ENCODE measurements around the gene CSMD2. TPM values are rescaled to one million over a fixed set of nuclear protein-coding genes. Genes with fewer than 3 reads are reported as not detected.

Gene CSMD2
- total RNA-seq, 1 donor from 2014 or later: 0.27 TPM

DNA sequence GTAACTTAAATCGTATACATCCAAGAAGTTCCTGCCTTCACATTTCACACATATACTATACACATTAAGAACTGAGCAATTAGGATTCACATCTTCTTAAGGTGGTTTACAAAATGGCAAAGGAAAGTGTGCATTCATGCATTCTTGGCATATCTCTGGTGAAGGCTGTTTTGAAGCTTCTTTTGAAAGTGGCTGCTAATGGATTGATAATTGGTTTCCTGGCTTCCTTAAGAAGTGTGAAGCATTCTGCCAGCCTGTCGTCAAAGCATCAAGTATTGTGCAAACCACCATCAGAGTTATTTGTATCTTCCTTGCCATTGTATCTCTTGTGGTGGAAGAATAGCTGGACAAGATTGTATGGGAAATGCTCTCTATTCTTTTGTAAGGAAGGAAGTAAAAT, 396.2 kb downstream of the CSMD2 start:
- Mint-ChIP-seq H3K36me3 (ENCODE audit: unreplicated experiment) (no peaks in the 10 kb centered on the region), H3K4me3 (ENCODE audit: unreplicated experiment) (no peak overlapping the region), H3K27me3 (ENCODE audit: unreplicated experiment) (no peaks in the 10 kb centered on the region), H3K9me3 (ENCODE audit: unreplicated experiment) (peaks cover 1% of the 10 kb centered on the region), H3K4me1 (ENCODE audit: low read depth, unreplicated experiment) (no peaks in the 10 kb centered on the region), H3K27ac (ENCODE audit: unreplicated experiment) (peak overlapping the region; percentile 24)
- TF ChIP-seq, protein P1, sequence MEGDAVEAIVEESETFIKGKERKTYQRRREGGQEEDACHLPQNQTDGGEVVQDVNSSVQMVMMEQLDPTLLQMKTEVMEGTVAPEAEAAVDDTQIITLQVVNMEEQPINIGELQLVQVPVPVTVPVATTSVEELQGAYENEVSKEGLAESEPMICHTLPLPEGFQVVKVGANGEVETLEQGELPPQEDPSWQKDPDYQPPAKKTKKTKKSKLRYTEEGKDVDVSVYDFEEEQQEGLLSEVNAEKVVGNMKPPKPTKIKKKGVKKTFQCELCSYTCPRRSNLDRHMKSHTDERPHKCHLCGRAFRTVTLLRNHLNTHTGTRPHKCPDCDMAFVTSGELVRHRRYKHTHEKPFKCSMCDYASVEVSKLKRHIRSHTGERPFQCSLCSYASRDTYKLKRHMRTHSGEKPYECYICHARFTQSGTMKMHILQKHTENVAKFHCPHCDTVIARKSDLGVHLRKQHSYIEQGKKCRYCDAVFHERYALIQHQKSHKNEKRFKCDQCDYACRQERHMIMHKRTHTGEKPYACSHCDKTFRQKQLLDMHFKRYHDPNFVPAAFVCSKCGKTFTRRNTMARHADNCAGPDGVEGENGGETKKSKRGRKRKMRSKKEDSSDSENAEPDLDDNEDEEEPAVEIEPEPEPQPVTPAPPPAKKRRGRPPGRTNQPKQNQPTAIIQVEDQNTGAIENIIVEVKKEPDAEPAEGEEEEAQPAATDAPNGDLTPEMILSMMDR (IDR thresholded peaks at IDR 0.05; ENCODE audit: partially characterized antibody, unreplicated experiment): no peak
- DNase-seq: no peak

DNA sequence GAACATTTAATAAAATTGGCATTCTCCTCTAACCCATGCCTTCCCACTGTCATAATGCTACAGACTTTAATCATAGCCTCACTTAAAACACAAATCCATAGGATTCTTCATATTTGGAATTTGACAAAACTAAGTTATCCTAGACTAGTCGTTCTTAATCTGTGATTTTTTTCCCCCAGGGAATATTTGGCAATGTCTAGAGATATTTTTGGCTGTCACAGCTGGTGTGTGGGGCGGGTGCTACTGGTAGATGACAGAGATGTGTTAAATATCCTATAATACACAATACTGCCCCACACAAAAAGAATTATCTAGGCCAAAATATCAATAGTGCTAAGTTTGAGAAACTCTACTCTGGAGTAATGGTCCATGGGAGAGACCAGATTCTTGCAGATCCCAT, 396.9 kb downstream of the CSMD2 start:
- Mint-ChIP-seq H3K27me3 (ENCODE audit: unreplicated experiment) (no peaks in the 10 kb centered on the region), H3K27ac (ENCODE audit: unreplicated experiment) (no peak overlapping the region)

DNA sequence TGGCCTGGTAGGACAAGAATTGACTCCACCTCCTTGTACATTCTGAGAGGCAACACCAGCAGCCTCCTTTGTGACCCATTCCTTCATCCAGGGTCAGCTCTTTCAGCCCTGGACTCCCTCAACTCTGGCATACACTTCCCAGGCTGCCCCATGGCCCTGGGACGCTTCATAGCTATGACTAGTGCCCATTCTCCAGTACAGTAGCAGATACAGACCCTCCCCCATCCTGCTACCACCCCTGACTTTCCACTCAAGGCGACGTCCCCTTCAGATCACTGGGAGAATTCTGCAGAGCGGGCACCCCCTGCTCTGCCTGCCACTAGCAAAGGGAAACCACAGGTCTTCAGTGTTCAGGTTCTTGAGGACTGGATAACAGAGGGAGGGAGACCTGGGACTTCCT, 400.9 kb downstream of the CSMD2 start:
- no peak for DNase-seq
- Mint-ChIP-seq H3K36me3 (ENCODE audit: unreplicated experiment) (peaks cover under 1% of the 10 kb centered on the region), H3K9me3 (ENCODE audit: unreplicated experiment) (peaks cover 1% of the 10 kb centered on the region), H3K27ac (ENCODE audit: unreplicated experiment) (no peak overlapping the region), H3K4me1 (ENCODE audit: low read depth, unreplicated experiment) (no peaks in the 10 kb centered on the region), H3K27me3 (ENCODE audit: unreplicated experiment) (peaks cover 3% of the 10 kb centered on the region), H3K4me3 (ENCODE audit: unreplicated experiment) (no peak overlapping the region)
- TF ChIP-seq, protein P1 (IDR thresholded peaks at IDR 0.05; ENCODE audit: partially characterized antibody, unreplicated experiment): no peak

More for the DNA sequence above, 396.9 kb downstream of the CSMD2 start:
- Mint-ChIP-seq H3K4me1 (ENCODE audit: low read depth, unreplicated experiment) (no peaks in the 10 kb centered on the region), H3K9me3 (ENCODE audit: unreplicated experiment) (peaks cover 1% of the 10 kb centered on the region), H3K36me3 (ENCODE audit: unreplicated experiment) (no peaks in the 10 kb centered on the region), H3K4me3 (ENCODE audit: unreplicated experiment) (no peak overlapping the region)
- no peak for DNase-seq
- TF ChIP-seq, protein P1 (IDR thresholded peaks at IDR 0.05; ENCODE audit: partially characterized antibody, unreplicated experiment): no peak

DNA sequence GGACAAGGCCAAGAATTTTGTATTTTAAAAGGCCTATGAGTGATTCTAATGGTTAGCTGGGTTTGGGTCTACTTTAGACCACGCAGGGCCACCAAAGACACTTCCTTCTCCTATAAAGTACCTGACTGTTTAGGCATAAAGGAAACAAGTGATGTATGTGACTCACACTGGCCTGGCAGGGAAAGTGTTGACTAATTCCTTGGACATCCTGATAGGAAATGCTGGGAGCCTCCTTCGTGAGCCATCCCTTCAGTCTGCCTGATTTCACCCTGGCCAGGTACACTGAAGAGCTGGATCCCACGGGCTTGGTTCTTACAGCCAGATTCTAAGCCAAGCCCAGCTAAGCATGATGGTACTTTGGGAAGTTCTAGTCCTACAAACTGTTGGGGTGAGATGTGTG, 401.6 kb downstream of the CSMD2 start:
- TF ChIP-seq, protein P1 (IDR thresholded peaks at IDR 0.05; ENCODE audit: partially characterized antibody, unreplicated experiment): no peak

DNA sequence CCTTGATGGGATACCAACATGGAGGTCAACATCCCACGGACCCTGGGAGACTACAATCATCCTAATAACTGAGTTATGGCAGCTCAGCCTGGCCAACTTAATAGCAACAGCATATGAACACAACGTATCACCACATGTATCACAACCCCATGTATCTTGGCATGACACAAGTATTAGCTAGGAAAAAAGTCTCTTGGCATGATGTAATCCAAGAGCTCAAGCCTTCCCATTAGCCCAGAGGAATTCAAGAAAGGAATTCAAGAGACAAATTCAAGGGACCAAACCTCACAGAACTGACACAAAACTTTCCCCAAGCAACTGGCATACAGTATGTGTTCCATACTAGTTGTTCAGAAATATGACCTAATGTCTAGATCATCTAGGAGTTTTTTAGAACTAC, 402.1 kb downstream of the CSMD2 start:
- H3K27me3 Mint-ChIP-seq (ENCODE audit: unreplicated experiment): peaks cover 3% of the 10 kb centered on the region
- DNase-seq: no peak
- H3K4me1 Mint-ChIP-seq (ENCODE audit: low read depth, unreplicated experiment): no peaks in the 10 kb centered on the region
- H3K9me3 Mint-ChIP-seq (ENCODE audit: unreplicated experiment): no peaks in the 10 kb centered on the region
- no peak overlapping the region for H3K4me3 Mint-ChIP-seq (ENCODE audit: unreplicated experiment)
- H3K36me3 Mint-ChIP-seq (ENCODE audit: unreplicated experiment): peaks cover 4% of the 10 kb centered on the region
- TF ChIP-seq, protein P1 (IDR thresholded peaks at IDR 0.05; ENCODE audit: partially characterized antibody, unreplicated experiment): no peak
- H3K27ac Mint-ChIP-seq (ENCODE audit: unreplicated experiment): no peak overlapping the region

More for the DNA sequence above, 401.6 kb downstream of the CSMD2 start:
- H3K36me3 Mint-ChIP-seq (ENCODE audit: unreplicated experiment): peaks cover 4% of the 10 kb centered on the region
- H3K27me3 Mint-ChIP-seq (ENCODE audit: unreplicated experiment): peaks cover 3% of the 10 kb centered on the region
- no peak overlapping the region for H3K27ac Mint-ChIP-seq (ENCODE audit: unreplicated experiment)
- peaks cover 1% of the 10 kb centered on the region for H3K9me3 Mint-ChIP-seq (ENCODE audit: unreplicated experiment)
- no peak for DNase-seq
- no peak overlapping the region for H3K4me3 Mint-ChIP-seq (ENCODE audit: unreplicated experiment)
- no peaks in the 10 kb centered on the region for H3K4me1 Mint-ChIP-seq (ENCODE audit: low read depth, unreplicated experiment)

Data from glutamatergic neuron (in vitro differentiated cells).